KBM-7 (cell line): ENCODE measurements around the gene NHP2.

Source experiments
- DNase-seq: peaks from one replicate; pipeline ENCODE4 v3.0.0-alpha.2; 2015
- in situ Hi-C: fragments of 300-500 bp; cut with MboI; formaldehyde crosslinking; loops from 2 replicates; pipeline ENCODE4 v1.14.3; 2020; ENCODE audit warnings: low sequenced_read_pairs, low pct_unique_long_range_greater_than_20kb, mixed read lengths

The NHP2 gene

GRCh38 chr5:178119915-178120606 is 33.6 kb downstream of the NHP2 start:
- DNase-seq, result no peak
- in situ Hi-C loops, result no loop called here

- in situ Hi-C loops, result no loop called here
- DNase-seq, result peak; percentile 68
Measured at GRCh38 chr5:178117923-178118701, 35.6 kb downstream of the NHP2 start.

GRCh38 chr5:178116143-178116885 is 37.4 kb downstream of the NHP2 start:
- peak; percentile 63 for DNase-seq
- in situ Hi-C loops, result no loop called here

- DNase-seq, result no peak
- in situ Hi-C loops, result no loop called here
Measured at GRCh38 chr5:178115814-178116142, 37.9 kb downstream of the NHP2 start.

- no peak for DNase-seq
- in situ Hi-C loops, result no loop called here
Measured at GRCh38 chr5:178115136-178115813, 38.4 kb downstream of the NHP2 start.

GRCh38 chr5:178114325-178115135 is 39.2 kb downstream of the NHP2 start:
- in situ Hi-C loops, result no loop called here
- no peak for DNase-seq

- in situ Hi-C loops, result no loop called here
- DNase-seq, result no peak
Measured at GRCh38 chr5:178113841-178114324, 39.8 kb downstream of the NHP2 start.

- DNase-seq, result peak; percentile 81
- in situ Hi-C loops, result no loop called here
Measured at GRCh38 chr5:178113141-178113787, 40.4 kb downstream of the NHP2 start, which contains the start of gene N4BP3. TSS of gene N4BP3 (plus strand) at chr5:178113532. CDS start at chr5:178119584, 6,052 bp downstream.

GRCh38 chr5:178112545-178112944 is 41.1 kb downstream of the NHP2 start:
- in situ Hi-C loops, result no loop called here
- no peak for DNase-seq

- in situ Hi-C loops, result no loop called here
- DNase-seq, result no peak
Measured at GRCh38 chr5:178111925-178112324, 41.8 kb downstream of the NHP2 start.

- in situ Hi-C loops, result no loop called here
- no peak for DNase-seq
Measured at GRCh38 chr5:178110511-178110910, 43.2 kb downstream of the NHP2 start.

- DNase-seq, result no peak
- in situ Hi-C loops, result no loop called here
Measured at GRCh38 chr5:178108966-178109365, 44.7 kb downstream of the NHP2 start.

- DNase-seq, result no peak
- in situ Hi-C loops, result no loop called here
Measured at GRCh38 chr5:178108446-178108845, 45.2 kb downstream of the NHP2 start.

- DNase-seq, result no peak
- in situ Hi-C loops, result no loop called here
Measured at GRCh38 chr5:178107756-178108310, 45.9 kb downstream of the NHP2 start.

GRCh38 chr5:178106556-178107239 is 47.0 kb downstream of the NHP2 start:
- in situ Hi-C loops, result no loop called here
- DNase-seq, result no peak

- DNase-seq, result no peak
- in situ Hi-C loops, result no loop called here
Measured at GRCh38 chr5:178106086-178106485, 47.6 kb downstream of the NHP2 start.

- in situ Hi-C loops, result no loop called here
- DNase-seq, result no peak
Measured at GRCh38 chr5:178104492-178104891, 49.2 kb downstream of the NHP2 start.
